GM18520 (cell line): ENCODE data around the gene PRPH.
"Not testable (repeated sequence)": the region's sequence is repeated elsewhere in the genome, so short reads cannot be mapped to it uniquely, and the experiment has no call there.

ENCODE experiments used
- ATAC-seq: cut with Tn5 transposase; IDR thresholded peaks from one replicate; pipeline ENCODE4 v1.9.1; 2021; ENCODE audit not compliant: unreplicated experiment

The PRPH gene

DNA sequence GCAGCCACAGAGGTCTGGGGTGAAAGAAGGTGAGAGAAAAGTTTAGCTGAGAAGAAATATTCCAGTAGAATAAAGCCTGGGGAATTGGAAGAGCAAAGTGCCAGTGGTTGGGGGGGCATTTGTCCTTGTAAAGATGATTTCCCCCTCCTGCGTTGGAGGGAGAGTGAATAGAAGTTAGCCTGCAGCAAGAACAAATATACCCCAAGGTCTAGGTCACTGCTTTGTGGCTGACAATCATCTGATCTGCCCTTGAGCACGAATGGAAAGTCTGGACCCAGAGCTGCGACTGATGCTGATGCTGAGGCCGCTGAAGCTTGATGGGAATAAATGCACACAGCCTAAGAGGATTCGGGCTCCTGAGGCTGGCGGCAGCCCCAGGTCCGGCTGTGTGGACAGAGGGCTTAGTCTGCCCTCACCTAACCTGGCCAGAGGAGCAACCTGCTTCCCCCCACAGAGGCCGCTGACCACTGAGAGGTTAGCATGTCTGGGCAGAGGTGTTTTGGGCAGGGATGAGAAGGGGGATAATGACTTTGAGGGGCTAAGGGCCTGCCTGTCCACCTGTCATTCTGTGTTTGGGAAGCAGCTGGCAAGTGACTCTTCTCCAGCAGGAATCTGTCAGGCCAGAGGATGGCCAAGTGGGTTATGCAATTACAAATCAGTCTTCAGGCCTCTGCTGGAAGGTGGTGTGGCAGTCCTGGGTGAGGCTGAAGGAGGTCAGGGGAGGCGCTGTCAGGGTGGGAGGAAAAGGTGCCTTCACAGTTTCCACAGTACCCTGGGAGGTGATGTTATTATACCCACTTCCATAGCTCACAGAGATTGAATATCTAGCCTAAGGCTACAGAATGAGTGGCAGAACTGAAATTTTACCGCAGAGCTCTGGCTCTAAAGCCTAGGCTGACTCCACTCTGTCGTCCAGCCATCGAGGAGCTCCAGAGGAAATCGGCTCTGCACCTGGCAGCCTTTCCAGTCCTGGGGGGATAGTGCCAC lies 18.4 kb upstream of the PRPH start:
- ATAC-seq = no peak

DNA sequence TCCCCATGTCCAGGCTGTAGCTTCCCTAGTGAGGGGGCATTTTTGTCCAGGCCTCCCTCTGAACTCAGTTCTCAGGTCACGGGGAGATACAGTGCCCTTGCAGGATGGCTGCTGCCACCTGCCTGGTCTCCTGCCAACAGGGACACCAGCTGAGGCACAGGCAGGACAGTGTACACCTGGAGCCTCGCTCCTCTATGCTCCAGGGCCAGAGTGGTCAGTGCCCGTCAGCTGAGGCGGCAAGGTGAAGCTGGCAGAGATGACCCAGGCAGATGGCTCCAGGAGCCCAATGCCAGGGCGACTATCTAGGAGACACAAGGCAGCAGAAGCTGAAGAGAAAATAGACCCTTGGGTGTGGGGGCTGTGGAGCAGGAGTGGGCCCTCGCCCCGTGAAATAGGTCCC lies 17.5 kb upstream of the PRPH start:
- ATAC-seq = no peak

DNA sequence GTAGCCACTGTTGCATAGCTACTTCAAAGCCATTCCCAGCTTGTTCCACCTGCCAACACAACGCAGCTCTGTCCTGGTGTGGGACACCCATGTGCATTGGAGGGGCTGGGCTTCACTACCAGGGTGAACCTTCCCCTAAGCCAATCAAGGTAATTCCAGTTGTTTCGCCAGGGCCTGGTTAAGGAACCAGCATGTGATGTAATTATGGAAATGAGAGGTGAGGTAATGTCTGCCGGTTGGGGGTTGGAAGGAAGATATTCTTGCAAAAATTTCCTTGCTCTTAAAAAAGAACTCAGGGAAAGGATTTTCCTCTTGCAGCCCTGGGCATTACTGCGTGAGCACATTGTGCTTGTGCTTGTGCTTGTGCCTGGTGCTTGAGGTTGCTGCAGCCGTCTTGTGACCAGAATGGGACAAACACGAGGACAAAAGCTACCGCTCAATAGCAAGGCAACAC lies 15.2 kb upstream of the PRPH start:
- no peak for ATAC-seq

DNA sequence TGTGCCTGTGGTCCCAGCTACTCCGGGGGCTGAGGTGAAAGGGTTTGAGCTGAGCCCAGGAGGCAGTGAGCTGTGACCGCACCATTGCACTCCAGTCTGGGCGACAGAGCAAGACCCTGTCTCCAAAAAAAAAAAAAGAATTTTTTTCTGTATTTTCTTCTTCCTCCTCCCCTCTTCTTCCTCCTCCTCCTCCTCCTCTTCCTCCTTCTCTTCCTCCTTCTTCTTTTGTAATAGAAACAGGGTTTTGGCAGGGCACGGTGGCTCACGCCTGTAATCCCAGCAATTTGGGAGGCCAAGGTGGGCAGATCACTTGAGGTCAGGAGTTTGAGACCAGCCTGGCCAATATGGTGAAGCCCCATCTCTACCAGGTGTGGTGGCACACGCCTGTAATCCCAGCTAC lies 14.4 kb upstream of the PRPH start:
- not testable (repeated sequence) for ATAC-seq

DNA sequence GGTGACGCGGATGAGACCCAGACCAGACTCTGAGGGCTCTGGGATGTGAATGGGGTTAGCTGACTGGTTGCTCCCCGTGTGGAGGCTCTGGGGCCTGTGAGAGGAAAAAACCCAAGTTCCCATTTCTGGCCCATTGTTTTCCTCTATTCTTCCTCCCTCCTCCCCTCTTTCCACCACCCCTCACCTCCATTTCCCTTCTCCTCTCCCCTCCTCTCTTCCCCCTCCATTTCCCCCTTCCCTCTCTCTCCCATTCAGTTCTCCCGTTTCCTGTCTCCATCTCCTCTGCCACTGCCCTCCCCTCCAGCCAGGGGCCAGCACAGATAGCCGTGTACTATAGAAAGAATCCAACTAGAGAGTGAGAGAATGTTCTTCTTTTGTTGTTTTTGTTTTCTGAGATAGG lies 12.6 kb upstream of the PRPH start:
- no peak for ATAC-seq

DNA sequence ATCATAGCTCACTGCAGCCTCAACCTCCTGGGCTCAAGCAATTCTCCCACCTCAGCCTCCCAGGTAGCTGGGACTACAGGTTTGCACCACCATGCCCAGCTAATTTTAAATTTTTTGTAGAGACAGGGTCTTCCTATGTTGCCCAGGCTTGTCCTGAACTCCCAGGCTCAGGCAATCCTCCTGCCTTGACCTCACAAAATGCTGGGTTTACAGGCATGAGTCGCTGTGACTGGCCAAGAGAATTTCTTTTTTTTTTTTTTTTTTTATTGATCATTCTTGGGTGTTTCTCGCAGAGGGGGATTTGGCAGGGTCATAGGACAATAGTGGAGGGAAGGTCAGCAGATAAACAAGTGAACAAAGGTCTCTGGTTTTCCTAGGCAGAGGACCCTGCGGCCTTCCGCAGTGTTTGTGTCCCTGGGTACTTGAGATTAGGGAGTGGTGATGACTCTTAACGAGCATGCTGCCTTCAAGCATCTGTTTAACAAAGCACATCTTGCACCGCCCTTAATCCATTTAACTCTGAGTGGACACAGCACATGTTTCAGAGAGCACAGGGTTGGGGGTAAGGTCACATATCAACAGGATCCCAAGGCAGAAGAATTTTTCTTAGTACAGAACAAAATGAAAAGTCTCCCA lies 12.1 kb upstream of the PRPH start:
- ATAC-seq = not testable (repeated sequence)

DNA sequence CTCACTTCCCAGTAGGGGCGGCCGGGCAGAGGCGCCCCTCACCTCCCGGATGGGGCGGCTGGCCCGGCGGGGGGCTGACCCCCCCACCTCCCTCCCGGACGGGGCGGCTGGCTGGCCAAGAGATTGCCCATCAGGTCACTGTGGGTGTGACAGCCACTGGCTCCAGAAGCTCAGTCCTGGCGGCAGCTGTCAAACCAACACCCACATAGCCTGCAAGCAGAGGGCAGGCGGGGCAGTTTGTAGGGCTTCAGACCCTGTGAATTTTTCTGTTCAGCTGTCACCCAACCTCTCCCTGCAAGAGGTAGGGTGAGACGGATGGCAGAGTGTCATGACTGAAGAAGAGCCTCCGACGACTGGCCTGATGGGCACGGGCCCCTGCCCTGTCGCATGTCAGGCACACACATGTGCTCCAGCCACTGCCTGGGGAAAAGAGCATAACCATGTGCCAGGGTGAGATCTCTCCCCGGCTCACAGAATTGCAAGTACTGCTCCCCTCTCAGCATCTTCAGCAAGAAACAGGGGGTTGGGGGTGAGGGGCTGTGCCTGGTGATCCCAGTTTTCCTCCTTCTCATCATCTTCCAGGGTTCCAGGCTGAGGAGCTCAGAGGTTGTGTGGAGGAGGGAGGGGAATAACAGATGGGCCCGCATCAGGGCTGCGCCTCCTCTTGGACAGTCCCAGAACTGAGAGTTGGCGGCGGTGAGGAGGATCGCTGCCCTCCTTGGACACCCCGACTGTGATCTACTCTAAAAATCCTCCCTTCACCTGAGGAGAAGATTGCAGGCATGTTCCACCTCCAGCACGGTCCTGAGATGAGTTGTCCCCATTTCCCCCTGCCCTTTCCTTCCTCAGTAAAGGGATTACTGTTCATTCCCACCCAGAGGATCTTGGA lies 11.2 kb upstream of the PRPH start:
- no peak for ATAC-seq

DNA sequence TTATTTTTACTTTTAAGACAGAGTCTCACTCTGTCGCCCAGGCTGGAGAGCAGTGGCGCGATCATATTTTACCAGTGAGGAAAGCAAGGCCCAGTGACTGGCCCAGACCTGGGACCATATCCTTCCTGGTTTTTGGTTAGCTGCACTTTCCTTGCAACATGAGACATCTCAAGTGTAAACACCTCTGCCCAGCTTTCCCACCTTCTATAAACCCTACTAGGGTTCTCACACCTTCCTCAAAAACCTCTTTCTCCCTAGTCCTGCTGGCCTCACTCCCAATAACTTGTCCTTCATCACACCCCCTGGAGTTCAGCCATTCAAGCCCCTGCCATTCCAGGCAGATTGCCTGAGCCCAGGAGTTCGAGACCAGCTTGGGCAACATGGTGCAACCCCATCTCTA lies 10.3 kb upstream of the PRPH start:
- ATAC-seq = no peak

DNA sequence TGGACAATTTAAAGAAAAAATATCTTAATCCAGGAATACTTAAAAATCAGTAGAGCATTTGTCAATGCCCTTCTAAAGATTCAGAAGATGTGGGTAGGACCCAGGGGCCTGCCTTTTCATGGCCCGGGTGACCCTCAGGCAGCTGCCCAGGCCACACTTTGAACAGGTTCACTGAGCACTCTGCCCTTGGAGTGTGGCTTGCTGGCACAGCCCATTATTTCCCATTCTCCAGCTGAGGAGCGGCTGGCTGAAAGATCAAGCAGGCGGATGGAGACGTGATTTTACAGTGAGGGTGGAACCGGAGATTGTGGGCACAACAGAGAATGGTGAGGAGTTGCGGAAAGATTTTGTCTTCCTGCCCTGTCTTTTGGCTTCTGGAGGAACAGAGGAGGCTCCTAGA lies 7.1 kb upstream of the PRPH start:
- no peak for ATAC-seq

DNA sequence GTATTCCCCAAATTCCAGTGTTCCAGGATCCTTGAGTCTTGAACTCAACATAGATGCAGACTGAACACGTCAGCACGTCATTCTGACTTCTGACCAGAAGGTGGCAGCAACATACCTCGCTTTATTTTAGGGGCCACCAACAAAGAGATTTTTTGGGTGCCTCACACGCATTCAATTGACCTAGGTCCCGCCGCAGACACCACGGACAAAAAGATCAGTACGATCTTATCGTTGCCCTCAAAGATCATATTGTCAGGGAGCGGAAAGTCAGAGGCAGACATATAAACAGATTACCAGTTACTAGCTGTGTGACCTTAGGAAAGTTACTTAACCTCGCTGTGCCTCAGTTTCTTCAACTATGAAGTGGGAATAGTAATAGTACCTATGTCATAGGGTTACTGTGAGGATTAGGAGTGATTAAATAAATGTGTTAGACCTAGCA lies 6.5 kb upstream of the PRPH start:
- ATAC-seq = no peak

DNA sequence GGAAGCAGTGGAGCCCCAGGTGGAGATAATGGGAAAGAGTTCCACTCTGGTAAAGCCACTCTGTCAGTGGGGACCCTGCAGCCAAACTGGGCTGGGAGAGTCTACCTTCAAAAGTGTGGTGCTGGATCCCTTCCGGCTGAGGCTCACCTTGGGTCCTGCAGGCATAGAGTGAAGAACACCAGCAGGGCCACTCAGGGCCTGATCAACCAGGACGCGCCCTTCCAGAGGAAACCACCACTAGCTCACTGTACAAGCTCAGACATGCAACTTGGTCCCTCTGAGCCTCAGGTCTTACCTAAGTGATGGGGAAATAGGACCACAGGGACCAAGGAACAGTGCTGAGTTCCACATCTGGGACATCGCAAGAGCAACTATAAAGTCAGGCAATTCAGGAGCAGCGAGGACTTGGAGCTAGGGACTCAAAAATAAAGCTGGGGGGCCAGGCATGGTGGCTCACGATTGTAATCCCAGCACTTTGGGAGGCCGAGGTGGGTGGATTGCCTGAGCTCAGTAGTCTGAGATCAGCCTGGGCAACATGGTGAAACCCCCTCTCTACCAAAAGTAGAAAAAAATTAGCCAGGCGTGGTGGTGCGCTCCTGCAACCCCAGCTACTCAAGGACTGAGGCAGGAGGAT lies 5.9 kb upstream of the PRPH start:
- ATAC-seq = no peak

DNA sequence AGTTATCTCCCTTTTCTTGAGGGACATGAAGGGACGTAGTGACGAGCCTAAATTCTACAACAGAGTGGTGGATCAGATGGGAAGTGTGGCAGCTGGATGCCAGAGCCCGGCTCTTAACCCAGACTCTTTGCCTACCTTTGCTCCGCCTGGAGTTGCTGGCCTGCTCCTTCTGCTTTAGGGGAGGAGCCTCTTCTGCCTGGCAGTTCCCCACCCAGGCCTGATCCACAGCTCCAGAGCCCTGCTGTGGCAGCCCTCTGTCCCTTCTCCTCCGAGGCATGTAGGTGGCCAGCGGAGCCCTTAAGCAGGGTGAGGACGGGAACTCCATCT lies 2.3 kb upstream of the PRPH start:
- no peak for ATAC-seq

DNA sequence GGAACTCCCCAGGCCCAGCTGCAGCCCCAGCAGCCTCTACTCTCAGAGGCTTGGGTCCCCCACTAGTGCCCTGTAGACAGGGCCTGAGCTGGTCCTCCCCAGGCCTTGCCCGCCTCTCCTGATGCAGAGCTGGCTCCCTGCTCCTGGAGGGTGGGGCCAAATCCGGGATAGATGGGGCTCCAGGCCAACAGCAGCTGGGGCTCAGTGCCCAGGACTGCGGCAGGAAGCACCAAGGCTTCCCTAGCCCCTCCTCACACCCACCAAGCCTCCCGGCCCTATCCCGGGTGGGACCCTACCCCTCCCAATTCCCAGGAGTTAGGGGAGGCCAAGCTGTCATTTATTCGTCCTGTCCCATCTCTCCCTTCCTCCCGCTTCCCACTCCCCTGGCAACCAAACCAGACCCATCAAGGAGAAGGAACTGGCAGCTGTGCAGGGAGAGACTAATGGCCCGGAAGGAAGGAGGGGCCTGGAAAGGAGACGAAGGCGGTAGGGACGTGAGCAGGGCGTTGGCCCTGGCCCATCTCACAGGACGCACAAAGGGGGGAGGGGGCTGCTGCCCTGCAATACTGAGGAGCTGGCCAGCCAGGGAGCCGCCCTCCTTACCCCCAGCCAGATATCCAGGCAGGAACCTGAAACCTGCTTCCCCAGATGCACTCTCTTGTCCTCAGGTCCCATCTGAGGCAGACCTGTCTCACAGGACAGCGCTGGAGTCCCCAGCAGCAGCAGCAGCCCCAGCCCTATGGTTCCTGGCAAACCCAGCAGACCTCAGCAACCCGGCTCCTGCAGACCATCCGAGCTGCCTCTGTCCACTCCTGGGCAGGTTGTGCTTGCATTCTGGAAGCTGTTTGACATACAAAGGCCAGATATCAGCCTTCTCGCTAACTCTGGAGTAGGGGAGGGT lies 1.6 kb upstream of the PRPH start:
- ATAC-seq = no peak

DNA sequence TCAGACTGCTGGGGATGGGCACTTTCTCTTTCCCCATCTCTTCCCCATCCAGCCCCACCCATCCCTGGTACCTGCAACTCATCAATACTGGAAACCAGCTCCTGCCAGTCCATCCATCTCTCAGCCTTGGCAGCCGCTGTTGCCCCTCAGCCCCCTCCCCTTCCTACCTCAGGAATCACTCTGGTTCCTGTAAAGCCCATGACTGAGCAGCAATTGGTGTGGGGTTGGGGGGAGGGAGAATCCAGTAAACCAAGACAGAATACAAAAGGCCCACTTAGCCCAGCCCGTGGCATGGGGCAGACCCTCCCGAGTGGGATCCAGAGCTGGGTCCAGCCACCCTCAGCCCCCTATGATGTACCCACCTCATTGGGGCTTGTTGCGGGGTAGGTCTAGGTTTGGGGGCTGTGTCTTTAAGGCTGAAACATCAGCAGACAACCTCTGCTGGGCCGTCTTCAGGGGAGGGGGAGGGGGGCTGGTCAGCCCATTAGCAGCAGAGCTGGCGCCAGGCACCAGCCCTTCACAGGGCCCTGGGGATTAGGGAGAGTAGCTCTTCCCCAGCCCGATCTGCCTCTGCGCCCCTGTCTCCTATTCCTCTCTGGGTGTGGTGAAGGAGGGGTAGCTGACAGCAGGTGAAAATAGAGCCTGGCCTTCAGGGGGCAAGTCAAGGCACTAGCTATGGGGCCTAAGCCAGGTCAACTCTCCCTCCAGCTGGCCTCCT lies 702 bp upstream of the PRPH start:
- no peak for ATAC-seq

DNA sequence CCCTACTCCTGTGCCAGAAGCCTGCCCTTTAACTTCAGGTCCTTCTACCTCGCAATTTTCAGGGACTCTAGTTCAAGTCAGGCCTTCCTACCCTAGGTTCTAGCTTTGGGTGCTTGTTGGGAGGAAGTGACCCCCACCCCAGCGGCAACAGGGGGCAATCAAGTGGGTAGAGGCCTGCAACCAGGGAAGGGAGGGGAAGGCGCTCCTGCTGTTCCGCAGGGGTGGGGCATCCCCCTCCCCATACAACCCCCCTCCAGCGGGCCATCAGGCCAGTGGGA lies 204 bp upstream of the PRPH start:
- no peak for ATAC-seq

DNA sequence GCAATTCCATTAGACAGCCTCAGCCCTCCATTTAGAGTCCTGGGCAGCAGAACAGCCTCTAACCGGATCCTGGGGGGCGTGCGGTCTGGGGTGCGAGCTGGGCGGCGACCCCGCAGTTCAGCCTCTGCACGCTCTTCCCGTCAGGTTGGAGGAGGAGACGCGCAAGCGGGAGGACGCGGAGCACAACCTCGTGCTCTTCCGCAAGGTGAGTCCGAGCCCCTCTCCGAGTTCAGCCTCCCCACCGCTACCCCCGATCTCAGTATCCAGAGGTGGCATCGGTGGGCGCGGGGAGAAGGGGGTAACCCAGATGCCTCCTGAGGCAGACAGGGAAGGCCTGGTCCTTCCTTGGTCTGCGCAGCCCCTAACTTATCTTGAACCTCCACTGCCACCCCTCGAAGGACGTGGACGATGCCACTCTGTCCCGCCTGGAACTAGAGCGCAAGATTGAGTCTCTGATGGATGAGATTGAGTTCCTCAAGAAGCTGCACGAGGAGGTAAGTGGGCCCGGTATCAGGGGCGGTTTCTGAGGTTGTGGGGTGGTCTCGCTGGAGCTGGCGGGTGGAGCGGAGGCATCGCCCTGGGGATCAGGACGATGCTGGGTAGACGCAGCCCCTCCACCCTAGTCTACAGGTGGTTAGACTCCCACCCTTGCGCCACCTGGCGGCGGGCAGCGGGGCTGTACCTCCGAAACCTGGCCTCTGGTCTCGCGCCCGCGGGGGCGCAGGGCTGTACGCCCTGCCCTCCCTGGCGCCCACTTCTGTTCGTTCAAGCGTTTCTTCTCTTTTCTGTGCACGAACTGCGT lies 1.3 kb downstream of the PRPH start:
- ATAC-seq = no peak

DNA sequence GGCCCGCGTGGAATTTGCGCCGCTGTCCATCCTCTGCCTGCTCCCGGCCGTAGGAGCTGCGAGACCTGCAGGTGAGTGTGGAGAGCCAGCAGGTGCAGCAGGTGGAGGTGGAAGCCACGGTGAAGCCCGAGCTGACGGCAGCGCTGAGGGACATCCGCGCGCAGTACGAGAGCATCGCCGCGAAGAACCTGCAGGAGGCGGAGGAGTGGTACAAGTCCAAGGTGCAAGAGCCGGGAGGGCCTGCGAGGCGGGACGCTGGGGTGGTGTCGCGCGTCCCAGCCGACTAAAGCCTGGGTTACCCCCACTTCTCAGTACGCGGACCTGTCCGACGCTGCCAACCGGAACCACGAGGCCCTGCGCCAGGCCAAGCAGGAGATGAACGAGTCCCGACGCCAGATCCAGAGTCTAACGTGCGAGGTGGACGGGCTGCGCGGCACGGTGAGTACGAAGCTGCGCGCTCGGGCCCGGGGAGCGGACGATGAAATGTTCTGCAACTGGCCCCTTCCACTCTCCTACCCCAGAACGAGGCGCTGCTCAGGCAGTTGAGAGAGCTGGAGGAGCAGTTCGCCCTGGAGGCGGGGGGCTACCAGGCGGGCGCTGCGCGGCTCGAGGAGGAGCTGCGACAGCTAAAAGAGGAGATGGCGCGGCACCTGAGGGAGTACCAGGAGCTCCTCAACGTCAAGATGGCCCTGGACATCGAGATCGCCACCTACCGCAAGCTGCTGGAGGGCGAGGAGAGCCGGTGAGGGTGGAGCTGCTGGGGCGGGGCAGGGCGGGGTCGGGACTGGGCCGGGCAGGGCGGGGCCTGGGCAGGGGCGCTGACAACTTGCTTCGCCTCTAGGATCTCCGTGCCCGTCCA lies 2.1 kb downstream of the PRPH start:
- no peak for ATAC-seq

DNA sequence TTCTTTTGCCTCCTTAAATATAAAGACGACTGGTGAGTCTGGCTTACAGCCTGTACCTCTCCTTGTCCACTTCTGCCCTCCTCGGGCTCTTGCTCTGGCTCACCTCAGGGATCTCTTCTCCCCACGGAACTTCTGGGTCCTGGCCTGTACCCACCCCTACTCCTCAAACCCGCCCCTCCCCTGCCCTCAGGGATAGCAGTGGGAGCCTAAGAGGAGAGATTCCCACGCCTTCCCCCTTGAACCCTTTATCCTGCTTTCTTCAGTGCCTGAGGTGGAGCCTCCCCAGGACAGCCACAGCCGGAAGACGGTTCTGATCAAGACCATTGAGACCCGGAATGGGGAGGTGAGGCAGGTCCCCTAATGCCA lies 2.7 kb downstream of the PRPH start:
- no peak for ATAC-seq
